H1 (cell line): ENCODE data around the gene RAB38. TPM values are rescaled to one million over a fixed set of nuclear protein-coding genes. Genes with fewer than 3 reads are reported as not detected.

ENCODE experiments used
- CHD2 ChIP-seq: IDR thresholded peaks from 2 replicates; pipeline ENCODE4 v1.6.1; 2012; ENCODE audit warnings: low read length, improper control_type of control experiment
- HDAC6 ChIP-seq: IDR thresholded peaks from one replicate; pipeline ENCODE4 v1.7.1; 2012; ENCODE audit warnings: low read depth, mild to moderate bottlenecking, inconsistent platforms, low read length, moderate library complexity
- JUND ChIP-seq: IDR thresholded peaks from 2 replicates; pipeline ENCODE4 v1.6.1; 2011; ENCODE audit warnings: mild to moderate bottlenecking, improper control_type of control experiment, low read length
- MAFK ChIP-seq: IDR thresholded peaks from 2 replicates; pipeline ENCODE4 v1.6.1; 2012; ENCODE audit warnings: low read depth, mild to moderate bottlenecking, improper control_type of control experiment, low read length
- RAD21 ChIP-seq, 2 experiments: IDR thresholded peaks in 1 of 2; conservative IDR thresholded peaks in 1 of 2; 2 replicates each; pipeline ENCODE4 v1.6.1; 2011; ENCODE audit warnings: low read depth in 2 of 2, low read length in 2 of 2, improper control_type of control experiment in 1 of 2, inconsistent platforms in 1 of 2, mild to moderate bottlenecking in 1 of 2, moderate library complexity in 1 of 2
- RNF2 ChIP-seq: fragments of 200-900, 300-1000 bp; sonication (generic); IDR thresholded peaks from 2 replicates; pipeline ENCODE4 v1.7.1; 2016; ENCODE audit warnings: borderline replicate concordance, low read depth, mild to moderate bottlenecking, antibody characterized with exemption, low read length; ENCODE audit not compliant: poor library complexity, severe bottlenecking; ENCODE audit errors: missing control alignments
- polyA plus RNA-seq, 7 experiments: library from polyadenylated mRNA; depleted of rRNA in 3 of 7; stranded (reverse) in 5 of 7; unstranded in 2 of 7; fragments of >200 nt in 5 of 7; fragments of 200-250 nt in 2 of 7; gene quantifications; 1 replicate in 5 of 7; 2 replicates in 1 of 7; 4 replicates in 1 of 7; pipeline versions ENCODE4 v1.2.1 to v1.2.3, GENCODE V29; 2011 to 2013; ENCODE audit warnings: missing spikeins in 2 of 7, mixed read lengths in 2 of 7
- total RNA-seq: library from RNA; stranded (reverse); fragmentation: NEBNext Ultra II Directional; extraction: Animal tissue kit (Norgen Biotek cat#: 25700); gene quantifications from 2 replicates; pipeline ENCODE4 v1.2.1, GENCODE V29; 2021

The RAB38 gene
- total and polyA plus RNA-seq, 2 of the 8 experiments (the other 6 are each of a cell fraction or from before 2014, with no cell fraction given) = 15.4 to 16.5 TPM

DNA sequence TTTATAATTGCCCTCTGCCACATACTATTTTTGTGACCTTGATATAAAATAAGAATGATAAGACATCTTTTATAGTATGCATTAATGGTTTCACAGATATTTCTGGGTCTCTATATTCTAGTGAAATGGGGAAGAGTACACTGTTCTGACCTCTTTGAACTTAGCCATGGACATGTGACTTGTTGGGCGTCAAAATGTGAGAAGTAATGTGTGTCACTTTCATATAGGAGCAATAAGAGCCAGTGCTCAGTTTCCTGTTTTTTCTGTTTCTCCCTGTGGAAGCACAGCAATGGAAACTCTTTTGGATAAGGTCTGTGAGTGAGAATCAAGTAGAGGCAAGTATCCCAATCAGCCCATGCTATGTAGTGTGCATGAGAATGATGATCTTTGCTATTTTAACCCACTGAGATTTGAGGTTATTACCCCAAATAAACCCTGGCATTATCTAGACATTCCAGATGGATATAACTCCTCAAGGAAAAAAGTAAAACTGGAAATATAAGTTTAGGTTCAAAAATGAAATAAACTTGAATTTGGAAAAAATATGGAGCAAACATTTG is 60.7 kb downstream of the RAB38 start (continued):
- TF ChIP-seq MAFK (no peak), RAD21 (IDR thresholded peaks at IDR 0.05 in 1 of 2, conservative IDR thresholded peaks at IDR 0.05 in 1 of 2; ENCODE audit: low read depth in 2 of 2, low read length in 2 of 2) (no peak), CHD2 (no peak), JUND (no peak), RNF2 (no peak), HDAC6 (no peak)
